ENCODE data around the gene HOXC13. TPM values are rescaled to one million over a fixed set of nuclear protein-coding genes. Genes with fewer than 3 reads are reported as not detected.

The HOXC13 gene
- total RNA-seq, 2 donors from 2014 or later = not detected

DNA sequence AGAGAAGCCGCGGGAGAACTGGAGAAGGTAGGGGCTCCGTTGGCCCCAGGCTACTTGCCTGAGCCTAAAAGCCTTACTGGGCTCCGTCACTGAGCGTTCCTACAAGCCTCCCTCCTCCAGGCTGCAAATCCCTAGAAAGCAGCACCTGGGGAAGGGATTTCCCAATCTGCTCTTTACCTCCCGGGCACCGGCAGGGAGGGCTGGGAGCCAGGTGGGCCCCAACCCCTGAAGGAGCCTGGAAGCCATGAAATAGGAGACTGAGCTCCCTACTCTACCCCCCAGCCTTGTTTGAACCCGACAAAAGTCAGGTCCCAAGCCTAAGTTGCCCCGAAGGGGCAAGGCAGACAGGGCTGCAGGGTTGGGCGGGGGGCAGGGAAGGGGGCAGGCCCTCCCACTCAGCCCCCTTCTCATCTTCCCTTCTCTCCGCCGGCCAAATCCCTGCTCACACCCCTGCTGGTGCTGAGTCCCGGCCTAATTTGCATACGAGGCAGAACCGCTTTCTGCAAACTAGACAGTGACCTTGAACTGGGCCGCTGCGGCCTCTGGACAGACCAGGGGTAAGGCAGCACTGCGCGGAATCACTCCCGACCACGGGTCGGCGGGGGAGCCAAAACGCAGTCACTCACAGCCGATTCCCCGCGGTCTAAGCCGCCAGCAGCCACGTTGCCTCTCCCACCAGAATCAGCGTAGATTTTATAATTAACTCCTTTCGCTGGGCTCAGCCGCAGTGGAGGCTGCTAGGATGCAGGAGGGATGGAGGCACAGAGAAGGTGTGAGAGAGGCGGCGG lies 12.4 kb downstream of the HOXC13 start:
- Mint-ChIP-seq H3K27ac (no peak overlapping the region), H3K4me1 (no peaks in the 10 kb centered on the region), H3K36me3 (ENCODE audit: low read depth) (no peaks in the 10 kb centered on the region), H3K4me3 (no peak overlapping the region), H3K27me3 (ENCODE audit: insufficient read depth) (peaks cover 99% of the 10 kb centered on the region), H3K9me3 (peaks cover 2% of the 10 kb centered on the region)
- TF ChIP-seq CTCF (conservative IDR thresholded peaks at IDR 0.05) = no peak
- Histone ChIP-seq H3K36me3 (ENCODE audit: control insufficient read depth, insufficient read depth, low read length) (no peaks in the 10 kb centered on the region), H3K9ac (ENCODE audit: extremely low read depth, low read length, poor library complexity, severe bottlenecking) (no peak overlapping the region), H3K27me3 (ENCODE audit: control insufficient read depth, insufficient read depth, low read length, poor library complexity, severe bottlenecking) (peaks cover 100% of the 10 kb centered on the region), H3K27ac (ENCODE audit: low read depth, low read length) (no peak overlapping the region), H3K9me3 (ENCODE audit: control insufficient read depth, low read length) (peaks cover 23% of the 10 kb centered on the region), H3K4me1 (ENCODE audit: control insufficient read depth, insufficient read depth, low read length) (no peaks in the 10 kb centered on the region), H3K4me3 (ENCODE audit: low read length) (no peak overlapping the region)
- 11 to 13% methylated on average over 7 to 34 of the region's 34 CpGs for WGBS, 2 experiments (ENCODE audit: insufficient coverage in 1 of 2, insufficient read length in 1 of 2)
- peak; percentile 62 for DNase-seq

- Mint-ChIP-seq H3K27me3 (ENCODE audit: insufficient read depth) (peaks cover 99% of the 10 kb centered on the region), H3K4me1 (no peaks in the 10 kb centered on the region), H3K9me3 (peaks cover 2% of the 10 kb centered on the region), H3K36me3 (ENCODE audit: low read depth) (no peaks in the 10 kb centered on the region), H3K27ac (no peak overlapping the region), H3K4me3 (no peak overlapping the region)
- TF ChIP-seq CTCF (conservative IDR thresholded peaks at IDR 0.05) = no peak
- H3K36me3 ChIP-seq (ENCODE audit: control insufficient read depth, insufficient read depth, low read length) = no peaks in the 10 kb centered on the region
- H3K9ac ChIP-seq (ENCODE audit: extremely low read depth, low read length, poor library complexity, severe bottlenecking) = no peak overlapping the region
- DNase-seq = peak; percentile 71
- no peak overlapping the region for H3K4me3 ChIP-seq (ENCODE audit: low read length)
- peaks cover 100% of the 10 kb centered on the region for H3K27me3 ChIP-seq (ENCODE audit: control insufficient read depth, insufficient read depth, low read length, poor library complexity, severe bottlenecking)
- H3K4me1 ChIP-seq (ENCODE audit: control insufficient read depth, insufficient read depth, low read length) = no peaks in the 10 kb centered on the region
- WGBS, 2 experiments (ENCODE audit: insufficient coverage in 1 of 2, insufficient read length in 1 of 2) = 6 to 14% methylated on average over 35 to 47 of the region's 47 CpGs
- no peak overlapping the region for H3K27ac ChIP-seq (ENCODE audit: low read depth, low read length)
- peaks cover 23% of the 10 kb centered on the region for H3K9me3 ChIP-seq (ENCODE audit: control insufficient read depth, low read length)
These were observed 13.1 kb downstream of the HOXC13 start for GRCh38 chr12:53951577-53952334.

DNA sequence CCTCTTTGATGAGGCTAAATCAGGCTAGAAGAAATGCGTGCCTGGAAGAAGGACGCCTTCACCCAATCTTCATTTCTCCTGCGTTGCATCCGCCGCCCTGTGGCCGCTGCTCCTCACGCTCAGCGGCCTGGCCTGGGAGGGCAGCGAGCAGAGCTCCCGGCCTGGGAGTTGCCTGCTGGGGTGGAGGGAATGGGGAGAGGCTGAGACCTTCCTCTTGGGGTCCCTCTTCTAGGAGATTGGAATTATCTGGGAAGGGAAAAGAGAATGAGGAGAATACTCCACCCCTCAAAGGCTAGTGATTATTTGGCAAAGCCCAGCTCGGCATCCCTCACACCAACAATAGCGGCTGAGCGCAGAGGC lies 13.7 kb downstream of the HOXC13 start:
- H3K36me3 ChIP-seq (ENCODE audit: control insufficient read depth, insufficient read depth, low read length) = no peaks in the 10 kb centered on the region
- peaks cover 2% of the 10 kb centered on the region for H3K9me3 Mint-ChIP-seq
- no peak overlapping the region for H3K27ac ChIP-seq (ENCODE audit: low read depth, low read length)
- peaks cover 23% of the 10 kb centered on the region for H3K9me3 ChIP-seq (ENCODE audit: control insufficient read depth, low read length)
- H3K27me3 ChIP-seq (ENCODE audit: control insufficient read depth, insufficient read depth, low read length, poor library complexity, severe bottlenecking) = peaks cover 100% of the 10 kb centered on the region
- H3K9ac ChIP-seq (ENCODE audit: extremely low read depth, low read length, poor library complexity, severe bottlenecking) = no peak overlapping the region
- no peak overlapping the region for H3K27ac Mint-ChIP-seq
- peak; percentile 78 for DNase-seq
- TF ChIP-seq CTCF (conservative IDR thresholded peaks at IDR 0.05) = peak; percentile 51
- no peaks in the 10 kb centered on the region for H3K36me3 Mint-ChIP-seq (ENCODE audit: low read depth)
- H3K4me1 ChIP-seq (ENCODE audit: control insufficient read depth, insufficient read depth, low read length) = no peaks in the 10 kb centered on the region
- H3K27me3 Mint-ChIP-seq (ENCODE audit: insufficient read depth) = peaks cover 99% of the 10 kb centered on the region
- H3K4me1 Mint-ChIP-seq = no peaks in the 10 kb centered on the region
- H3K4me3 Mint-ChIP-seq = no peak overlapping the region
- 0 to 8% methylated on average over 3 to 13 of the region's 13 CpGs for WGBS, 2 experiments (ENCODE audit: insufficient coverage in 1 of 2, insufficient read length in 1 of 2)
- H3K4me3 ChIP-seq (ENCODE audit: low read length) = no peak overlapping the region

All from endodermal cell (in vitro differentiated cells).